ENCODE results near the gene INSM1.

INSM1 gene

DNA sequence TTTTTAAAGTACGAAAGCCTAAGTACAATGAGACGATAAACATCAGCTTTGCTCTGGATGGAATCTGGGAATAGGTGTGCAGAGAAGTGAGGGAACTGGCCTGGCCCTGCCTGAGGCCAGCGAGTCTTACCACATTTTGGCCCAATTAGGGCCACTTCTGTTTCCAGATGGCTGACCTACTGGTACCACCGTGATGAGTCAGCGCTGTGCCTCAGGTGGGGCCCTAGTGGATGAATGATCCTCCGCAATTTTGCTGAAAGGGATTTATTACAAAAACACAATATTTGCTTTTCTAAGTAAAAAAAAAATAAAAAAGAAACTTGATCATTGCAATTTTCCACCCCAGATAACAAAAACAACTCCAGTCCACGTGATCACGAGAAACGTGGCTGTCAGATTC is 22.5 kb downstream of the INSM1 start:
- Histone ChIP-seq H2AFZ (ENCODE audit: low read depth) (no peak overlapping the region), H3K4me2 (no peak overlapping the region), H3K79me2 (ENCODE audit: insufficient read depth, low read depth) (no peaks in the 10 kb centered on the region), H3K9ac (no peak overlapping the region), H3K36me3 (ENCODE audit: insufficient read depth) (no peaks in the 10 kb centered on the region), H4K20me1 (ENCODE audit: insufficient read depth) (no peaks in the 10 kb centered on the region), H3K4me3 (IDR thresholded peaks at IDR 0.05; ENCODE audit: insufficient read depth, low read depth, low read length) (no peak overlapping the region), H3K27me3 (ENCODE audit: insufficient read depth, low read depth) (no peaks in the 10 kb centered on the region), H3K27ac (no peak overlapping the region), H3K4me1 (ENCODE audit: low read depth, poor library complexity, severe bottlenecking) (no peaks in the 10 kb centered on the region)
- TF ChIP-seq, protein P1, sequence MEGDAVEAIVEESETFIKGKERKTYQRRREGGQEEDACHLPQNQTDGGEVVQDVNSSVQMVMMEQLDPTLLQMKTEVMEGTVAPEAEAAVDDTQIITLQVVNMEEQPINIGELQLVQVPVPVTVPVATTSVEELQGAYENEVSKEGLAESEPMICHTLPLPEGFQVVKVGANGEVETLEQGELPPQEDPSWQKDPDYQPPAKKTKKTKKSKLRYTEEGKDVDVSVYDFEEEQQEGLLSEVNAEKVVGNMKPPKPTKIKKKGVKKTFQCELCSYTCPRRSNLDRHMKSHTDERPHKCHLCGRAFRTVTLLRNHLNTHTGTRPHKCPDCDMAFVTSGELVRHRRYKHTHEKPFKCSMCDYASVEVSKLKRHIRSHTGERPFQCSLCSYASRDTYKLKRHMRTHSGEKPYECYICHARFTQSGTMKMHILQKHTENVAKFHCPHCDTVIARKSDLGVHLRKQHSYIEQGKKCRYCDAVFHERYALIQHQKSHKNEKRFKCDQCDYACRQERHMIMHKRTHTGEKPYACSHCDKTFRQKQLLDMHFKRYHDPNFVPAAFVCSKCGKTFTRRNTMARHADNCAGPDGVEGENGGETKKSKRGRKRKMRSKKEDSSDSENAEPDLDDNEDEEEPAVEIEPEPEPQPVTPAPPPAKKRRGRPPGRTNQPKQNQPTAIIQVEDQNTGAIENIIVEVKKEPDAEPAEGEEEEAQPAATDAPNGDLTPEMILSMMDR (conservative IDR thresholded peaks at IDR 0.05; ENCODE audit: low read depth, low read length) = no peak

DNA sequence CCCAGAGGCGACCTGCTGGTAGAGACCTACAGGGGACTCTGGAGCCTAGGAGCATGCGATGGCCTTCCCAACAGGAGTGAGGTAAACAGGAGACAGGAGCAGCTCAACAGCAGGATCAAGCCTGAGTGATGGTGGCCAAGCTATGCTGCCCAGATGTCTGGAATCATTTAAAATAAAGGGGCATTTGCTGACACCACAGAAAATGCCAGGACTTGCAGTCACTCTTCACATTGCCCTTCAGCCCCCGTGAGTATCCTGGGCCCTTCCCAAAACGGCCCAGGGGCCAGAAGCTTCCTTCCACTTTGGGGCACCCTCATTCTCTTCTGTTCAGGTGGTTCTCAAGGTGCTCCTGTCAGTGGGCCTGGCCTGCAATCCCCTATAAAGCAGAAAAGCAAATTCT is 23.2 kb downstream of the INSM1 start:
- Histone ChIP-seq H3K9ac (no peak overlapping the region), H4K20me1 (ENCODE audit: insufficient read depth) (no peaks in the 10 kb centered on the region), H3K27ac (no peak overlapping the region), H3K36me3 (ENCODE audit: insufficient read depth) (no peaks in the 10 kb centered on the region), H3K4me2 (no peak overlapping the region), H3K4me1 (ENCODE audit: low read depth, poor library complexity, severe bottlenecking) (no peaks in the 10 kb centered on the region), H2AFZ (ENCODE audit: low read depth) (no peak overlapping the region), H3K4me3 (IDR thresholded peaks at IDR 0.05; ENCODE audit: insufficient read depth, low read depth, low read length) (no peak overlapping the region), H3K27me3 (ENCODE audit: insufficient read depth, low read depth) (no peaks in the 10 kb centered on the region), H3K79me2 (ENCODE audit: insufficient read depth, low read depth) (no peaks in the 10 kb centered on the region)
- TF ChIP-seq, protein P1 (conservative IDR thresholded peaks at IDR 0.05; ENCODE audit: low read depth, low read length) = no peak

DNA sequence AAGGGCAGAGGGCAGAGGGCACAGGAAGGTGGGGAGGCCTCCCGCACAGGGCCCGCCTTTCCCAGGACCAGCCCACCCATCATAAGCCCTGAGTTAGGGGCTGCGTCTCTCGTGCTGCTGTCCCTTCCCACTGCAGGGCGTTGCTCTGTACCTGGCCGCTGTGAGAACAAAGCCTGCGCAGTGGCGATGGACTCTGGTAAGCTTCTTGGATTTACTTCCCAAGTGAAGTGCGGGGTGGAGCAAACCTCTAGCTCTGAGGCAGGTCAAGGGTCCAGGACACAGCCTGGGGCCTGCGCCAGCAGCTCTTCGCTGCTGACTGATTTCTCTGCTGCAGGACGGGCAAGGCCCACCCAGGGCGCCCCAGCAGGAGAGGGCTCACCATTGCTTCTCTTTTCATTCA is 23.9 kb downstream of the INSM1 start:
- H3K79me2 ChIP-seq (ENCODE audit: insufficient read depth, low read depth) = no peaks in the 10 kb centered on the region
- no peaks in the 10 kb centered on the region for H4K20me1 ChIP-seq (ENCODE audit: insufficient read depth)
- no peaks in the 10 kb centered on the region for H3K27me3 ChIP-seq (ENCODE audit: insufficient read depth, low read depth)
- no peak overlapping the region for H3K4me2 ChIP-seq
- H3K9ac ChIP-seq = no peak overlapping the region
- H3K4me3 ChIP-seq (IDR thresholded peaks at IDR 0.05; ENCODE audit: insufficient read depth, low read depth, low read length) = no peak overlapping the region
- no peak overlapping the region for H2AFZ ChIP-seq (ENCODE audit: low read depth)
- no peaks in the 10 kb centered on the region for H3K4me1 ChIP-seq (ENCODE audit: low read depth, poor library complexity, severe bottlenecking)
- no peak overlapping the region for H3K27ac ChIP-seq
- H3K36me3 ChIP-seq (ENCODE audit: insufficient read depth) = no peaks in the 10 kb centered on the region
- TF ChIP-seq, protein P1 (conservative IDR thresholded peaks at IDR 0.05; ENCODE audit: low read depth, low read length) = no peak

DNA sequence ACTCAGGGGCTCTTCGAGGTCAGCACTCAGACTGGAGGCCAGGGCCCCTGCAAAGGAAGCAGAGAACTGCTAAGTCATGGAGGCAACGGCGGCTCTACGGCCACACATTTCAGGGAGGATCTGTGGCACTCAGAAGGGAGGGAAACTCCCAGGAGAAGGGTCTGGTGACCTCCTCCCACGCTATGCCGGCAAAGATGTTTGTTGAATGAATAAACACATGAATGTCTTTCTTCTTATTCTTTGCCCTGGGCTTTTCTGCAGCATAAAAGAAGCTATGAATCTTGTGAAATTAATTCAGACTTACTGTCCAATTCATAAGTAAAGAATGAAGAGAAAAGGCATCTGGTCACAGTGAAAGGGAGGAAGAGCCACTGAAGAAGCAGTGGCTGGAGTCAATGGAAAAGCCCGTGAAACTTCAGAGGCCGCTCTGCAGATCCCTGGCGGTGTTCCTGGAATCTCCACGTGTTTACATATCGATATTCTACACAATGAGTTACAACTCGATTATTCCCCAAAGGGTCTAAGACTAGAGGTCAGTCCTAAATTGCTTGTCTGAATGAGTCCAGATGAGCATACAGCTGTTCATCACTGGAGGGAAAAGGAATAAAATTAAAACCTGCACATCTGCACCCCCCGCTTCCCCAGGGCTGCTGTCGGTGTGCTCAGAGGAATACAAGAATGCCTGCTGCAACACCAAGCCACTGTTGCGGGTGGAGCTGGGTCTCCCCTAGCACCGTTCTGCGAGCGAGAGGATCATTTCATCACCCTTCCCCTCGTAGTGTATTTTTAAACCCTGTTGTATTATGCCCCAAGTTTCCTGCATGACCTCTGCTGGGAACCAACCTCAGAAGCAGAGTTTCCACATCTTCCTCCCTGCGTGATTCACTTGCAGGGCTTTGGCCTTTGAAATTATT is 25.6 kb downstream of the INSM1 start:
- no peaks in the 10 kb centered on the region for H3K4me1 ChIP-seq (ENCODE audit: low read depth, poor library complexity, severe bottlenecking)
- H3K9ac ChIP-seq = no peak overlapping the region
- H3K27me3 ChIP-seq (ENCODE audit: insufficient read depth, low read depth) = no peaks in the 10 kb centered on the region
- H4K20me1 ChIP-seq (ENCODE audit: insufficient read depth) = no peaks in the 10 kb centered on the region
- no peak overlapping the region for H2AFZ ChIP-seq (ENCODE audit: low read depth)
- TF ChIP-seq, protein P1 (conservative IDR thresholded peaks at IDR 0.05; ENCODE audit: low read depth, low read length) = no peak
- H3K4me2 ChIP-seq = no peak overlapping the region
- no peak overlapping the region for H3K4me3 ChIP-seq (IDR thresholded peaks at IDR 0.05; ENCODE audit: insufficient read depth, low read depth, low read length)
- H3K79me2 ChIP-seq (ENCODE audit: insufficient read depth, low read depth) = no peaks in the 10 kb centered on the region
- H3K27ac ChIP-seq = no peak overlapping the region
- H3K36me3 ChIP-seq (ENCODE audit: insufficient read depth) = no peaks in the 10 kb centered on the region

Data from KMS-11 (cell line).